GM18526 (cell line): ENCODE results near the gene FAM13B.

Source experiments
- POLR2A ChIP-seq: IDR thresholded peaks from 3 replicates; pipeline ENCODE4 v1.6.1; 2011; ENCODE audit not compliant: insufficient read length; ENCODE audit errors: extremely low read depth

FAM13B gene

DNA sequence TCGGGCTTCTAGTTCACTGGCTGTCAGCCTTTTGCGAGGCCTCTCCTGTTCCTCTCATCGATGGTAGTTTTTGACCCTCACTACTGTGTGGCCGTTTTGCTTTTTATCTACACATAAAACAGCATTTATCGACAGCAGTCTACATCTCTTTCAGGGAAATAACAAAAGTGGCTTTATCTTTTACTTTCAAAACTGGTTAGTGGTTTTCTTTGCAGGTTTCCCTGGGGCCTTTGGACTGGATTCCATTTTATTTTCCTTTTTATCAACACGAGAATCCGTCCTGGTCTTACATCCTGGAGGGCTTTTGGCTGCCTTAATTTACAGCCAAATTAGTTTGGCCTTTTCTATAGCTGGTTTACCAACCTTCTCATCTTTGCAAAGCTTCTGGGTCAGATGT lies 144.4 kb downstream of the FAM13B start:
- TF ChIP-seq POLR2A: no peak
